HCEC 1CT (cell line): ENCODE data around the gene GNG12.
"Not testable (repeated sequence)": the region's sequence is repeated elsewhere in the genome, so short reads cannot be mapped to it uniquely, and the experiment has no call there.

Source experiments
- DNase-seq: peaks from one replicate; pipeline ENCODE4 v3.0.0-alpha.2; 2017

GNG12 gene

DNA sequence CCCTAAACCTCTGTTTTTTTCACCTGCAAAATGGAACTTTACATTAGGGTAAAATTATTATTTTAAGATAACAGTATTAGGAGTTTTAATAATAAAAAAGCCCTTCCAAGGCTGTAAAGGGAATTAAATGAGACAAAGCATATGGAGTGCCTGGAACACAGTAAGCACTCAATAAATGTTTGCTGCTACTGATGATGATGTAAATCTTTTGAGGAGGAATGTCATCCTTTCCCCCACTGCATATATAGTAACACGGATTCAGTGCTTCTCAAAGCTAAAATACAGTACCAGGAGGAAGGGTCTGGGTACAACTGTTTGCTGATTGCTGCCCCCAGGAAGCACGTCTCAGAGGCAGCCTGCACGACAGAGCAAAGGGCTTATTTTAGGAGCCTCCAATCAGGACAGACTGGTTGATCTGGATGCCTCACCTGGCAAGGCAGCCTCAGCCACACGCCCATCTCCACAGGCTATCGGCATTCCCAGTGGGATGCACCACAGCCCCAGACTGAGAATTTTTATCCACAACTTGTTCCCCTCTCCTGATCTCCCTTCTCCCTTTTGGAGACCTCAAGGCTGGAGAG is 83.9 kb downstream of the GNG12 start:
- no peak for DNase-seq

DNA sequence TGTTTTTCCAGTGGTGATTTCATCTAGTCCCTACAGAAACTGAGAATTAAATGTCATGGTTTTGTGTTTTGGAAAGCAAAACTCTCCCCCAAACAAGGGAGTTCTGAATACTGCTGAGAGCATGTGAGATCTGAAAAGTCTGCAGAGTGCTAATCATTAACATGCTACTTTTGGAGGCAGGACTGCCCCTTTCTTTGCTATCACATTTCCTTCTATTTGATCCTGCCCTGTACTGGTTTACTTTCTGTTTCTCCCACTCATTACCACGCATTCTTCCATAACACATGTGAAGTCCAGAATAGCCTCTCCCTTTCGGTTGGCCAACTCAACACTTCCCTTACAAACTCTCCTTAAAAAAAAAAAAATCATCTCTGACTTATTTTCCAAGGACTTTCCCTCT is 84.6 kb downstream of the GNG12 start:
- peak; percentile 57 for DNase-seq

DNA sequence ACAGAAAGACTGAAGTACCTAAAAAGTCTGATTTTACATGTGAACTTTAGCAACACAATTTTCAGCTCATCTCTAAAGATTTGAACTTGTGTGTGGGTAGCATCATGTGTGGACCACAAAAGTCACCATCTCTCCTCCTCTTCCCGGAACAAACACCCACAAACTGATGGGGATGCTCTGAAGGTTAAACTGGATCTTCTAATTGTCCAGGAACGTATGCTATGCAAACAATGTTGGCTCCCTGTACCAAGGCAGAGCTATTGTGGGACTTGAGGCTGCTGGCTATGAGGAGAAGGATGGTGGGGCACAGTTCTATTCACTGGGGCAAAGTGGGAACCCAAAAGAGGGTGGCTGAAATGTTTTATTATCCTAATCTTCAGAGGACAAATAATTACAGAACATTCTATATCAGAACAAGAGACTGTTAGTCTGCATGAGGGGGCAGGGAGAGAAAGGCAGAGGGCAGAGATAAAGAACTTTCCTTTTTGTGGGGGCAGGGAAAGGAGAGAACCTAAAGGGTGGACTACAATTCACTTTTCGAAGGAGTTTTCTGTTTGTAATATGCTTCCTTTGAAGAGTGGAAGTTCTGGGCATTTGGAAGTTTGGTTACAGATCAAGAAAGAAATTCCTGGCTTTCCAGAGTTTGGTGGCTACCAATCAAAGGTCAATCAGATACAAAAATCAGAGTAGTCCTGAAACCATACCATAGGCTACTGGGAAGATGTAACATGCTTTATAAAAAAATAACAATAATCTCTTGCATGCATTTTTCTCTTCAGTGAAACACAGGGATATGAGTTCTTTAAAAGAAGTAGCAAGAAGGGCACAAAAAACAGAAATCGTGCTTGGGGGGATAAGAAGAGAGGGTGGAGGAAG is 85.4 kb downstream of the GNG12 start:
- DNase-seq: peak; percentile 36

DNA sequence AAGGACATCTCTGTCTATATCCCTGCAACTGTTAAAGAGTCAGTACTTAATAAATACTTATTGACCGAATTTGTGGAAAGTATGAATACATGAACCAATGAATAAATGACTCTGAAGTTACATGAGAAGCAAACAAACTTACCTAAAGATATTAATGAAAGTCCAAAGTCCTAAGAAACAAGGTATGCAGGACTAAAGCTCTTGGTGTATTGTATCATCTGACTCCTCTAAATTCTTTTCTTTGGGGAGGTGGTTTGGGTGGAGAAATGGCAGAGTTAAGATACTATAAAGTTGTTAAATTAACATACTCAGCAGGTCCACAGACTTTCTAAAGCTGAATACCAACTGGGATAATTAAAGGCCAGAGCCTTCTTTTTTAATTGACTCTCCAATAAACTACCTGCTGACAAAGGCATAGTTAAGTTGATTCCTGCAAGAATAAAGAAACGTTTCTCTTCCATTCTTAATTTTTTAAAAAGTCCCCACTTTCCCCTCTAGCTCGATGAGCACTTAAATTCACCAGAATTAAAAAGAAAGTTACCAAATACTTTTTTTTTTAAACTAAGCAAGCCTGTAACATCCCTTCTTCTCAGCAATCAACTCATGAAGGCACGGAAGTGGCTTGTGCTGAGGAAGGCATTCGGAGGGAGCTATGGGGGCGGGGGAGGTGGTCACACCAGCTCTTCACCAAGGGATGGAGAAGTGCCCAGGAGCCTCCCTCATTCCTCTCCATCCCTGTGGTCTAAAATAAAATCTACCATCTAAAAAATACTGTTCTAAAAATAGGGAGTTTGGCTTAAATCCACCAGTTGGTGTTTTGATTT is 87.2 kb downstream of the GNG12 start:
- DNase-seq: no peak

DNA sequence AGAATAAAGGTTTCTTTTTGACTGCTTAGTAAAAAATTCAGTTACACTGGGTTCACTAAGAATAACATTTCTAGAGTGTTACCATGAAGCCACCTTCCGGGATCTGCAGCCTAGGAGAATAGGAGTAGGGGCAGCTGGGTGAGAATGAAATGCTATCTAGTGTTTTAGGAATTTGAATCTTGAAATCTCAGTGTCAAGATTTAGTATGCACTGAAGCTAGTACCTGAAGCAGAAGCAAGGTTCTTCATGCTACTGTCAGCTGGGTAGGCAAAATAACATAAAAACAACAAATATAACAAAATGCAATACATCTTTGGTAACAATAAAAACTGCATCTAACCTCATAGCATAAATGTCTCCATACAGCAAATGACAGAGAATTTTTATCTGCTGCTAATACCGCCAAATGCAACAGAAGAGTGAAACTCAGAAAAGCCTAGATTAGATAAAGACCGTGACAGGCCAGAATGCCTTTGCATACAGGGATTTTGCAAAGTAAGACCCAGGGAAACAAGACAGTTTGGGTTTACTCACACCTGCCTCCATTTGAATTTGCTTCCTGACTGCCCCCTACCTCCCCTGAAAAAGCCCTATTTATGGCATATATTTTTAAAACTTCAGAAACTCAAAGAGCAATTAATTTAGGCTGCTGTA is 90.1 kb downstream of the GNG12 start:
- no peak for DNase-seq

DNA sequence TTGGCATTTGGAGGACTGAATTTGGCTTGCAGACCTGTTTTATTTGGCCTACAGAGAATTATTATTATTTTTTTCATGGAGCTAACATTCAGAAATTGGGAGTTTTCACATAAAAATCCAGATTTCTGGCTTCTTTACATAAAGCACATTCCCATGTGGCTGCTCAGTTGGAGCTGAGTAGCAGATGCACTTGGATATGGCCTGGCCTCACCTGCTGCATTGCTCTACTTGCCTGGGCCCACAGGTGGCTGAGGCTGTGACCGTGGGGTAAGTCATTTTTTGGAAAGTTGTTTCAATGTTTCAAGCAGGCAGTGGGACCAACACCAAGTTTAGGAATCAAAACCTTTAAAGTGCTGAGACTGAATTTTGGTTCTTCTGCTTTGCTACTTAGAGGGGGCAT is 91.5 kb downstream of the GNG12 start:
- DNase-seq: no peak

DNA sequence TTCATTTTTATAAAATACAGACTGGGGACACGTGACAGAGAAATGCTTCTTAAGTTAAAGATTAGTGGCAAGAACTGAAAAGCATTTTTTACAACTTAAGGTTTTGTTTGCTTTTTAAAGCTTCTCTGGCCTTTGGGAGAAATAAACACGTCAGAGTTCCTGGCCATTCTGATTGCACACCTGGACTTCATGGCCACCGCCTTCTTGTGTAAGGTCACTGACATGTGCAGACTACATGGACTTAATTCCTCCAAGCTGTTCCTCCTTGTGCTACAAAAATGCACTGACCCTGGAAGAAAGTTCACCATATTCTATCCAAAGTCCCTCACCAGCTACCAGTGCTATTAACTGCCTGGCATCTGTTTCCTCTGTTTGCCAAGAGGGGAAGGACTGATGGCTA is 92.1 kb downstream of the GNG12 start:
- DNase-seq: no peak

DNA sequence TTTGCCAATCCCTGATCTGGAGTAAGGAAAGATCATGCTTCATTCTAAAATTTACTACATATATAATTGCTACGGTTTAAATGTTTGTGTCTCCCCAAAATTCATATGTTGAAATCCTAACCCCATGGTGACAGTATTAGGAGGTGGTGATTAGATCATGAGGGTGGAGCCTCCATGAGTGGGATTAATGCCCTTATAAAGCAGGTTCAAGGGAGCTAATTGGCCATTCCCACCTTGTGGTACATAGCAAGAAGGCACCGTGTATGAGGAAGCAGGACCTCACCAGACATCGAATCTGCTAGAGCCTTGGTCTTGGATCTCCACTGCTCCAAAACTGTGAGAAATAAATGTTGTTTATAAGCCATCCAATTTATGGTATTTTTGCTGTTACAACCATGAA is 92.7 kb downstream of the GNG12 start:
- DNase-seq: no peak

DNA sequence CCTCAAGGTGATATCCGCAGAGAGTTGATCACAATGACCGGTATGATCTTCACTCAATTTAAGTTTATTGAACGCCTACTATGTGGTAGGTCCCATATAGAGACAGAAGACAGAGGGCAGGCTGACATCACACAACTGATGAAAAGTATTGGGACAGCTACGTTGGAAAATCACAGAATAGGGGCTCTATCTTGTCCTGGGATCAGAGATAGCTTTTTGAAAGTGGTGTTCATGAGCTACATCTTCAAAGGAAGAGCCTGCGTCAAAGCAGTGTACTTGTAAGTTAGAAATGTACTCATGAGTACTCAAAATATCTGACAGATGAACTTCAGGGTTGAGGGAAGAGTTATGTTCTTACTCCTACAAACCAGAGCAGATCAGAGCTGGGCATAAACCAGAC is 93.9 kb downstream of the GNG12 start:
- DNase-seq: no peak

DNA sequence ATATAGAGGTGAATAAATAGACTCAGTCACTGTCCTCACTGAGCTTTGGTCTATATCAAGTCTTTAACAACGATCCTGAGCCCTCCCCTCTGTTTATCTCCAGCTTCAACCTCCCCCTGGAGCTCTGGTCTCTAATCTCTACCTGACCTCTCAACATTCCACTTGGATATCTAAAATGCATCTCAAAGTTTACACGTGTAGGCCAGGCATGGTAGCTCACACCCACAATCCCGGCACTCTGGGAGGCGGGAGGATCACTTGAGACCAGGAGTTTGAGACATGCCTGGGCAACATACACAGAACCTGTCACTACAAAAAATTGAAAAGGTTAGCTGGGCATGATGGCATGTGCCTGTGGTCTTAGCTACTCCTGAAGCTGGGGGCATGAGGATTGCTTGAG is 94.9 kb downstream of the GNG12 start:
- no peak for DNase-seq

DNA sequence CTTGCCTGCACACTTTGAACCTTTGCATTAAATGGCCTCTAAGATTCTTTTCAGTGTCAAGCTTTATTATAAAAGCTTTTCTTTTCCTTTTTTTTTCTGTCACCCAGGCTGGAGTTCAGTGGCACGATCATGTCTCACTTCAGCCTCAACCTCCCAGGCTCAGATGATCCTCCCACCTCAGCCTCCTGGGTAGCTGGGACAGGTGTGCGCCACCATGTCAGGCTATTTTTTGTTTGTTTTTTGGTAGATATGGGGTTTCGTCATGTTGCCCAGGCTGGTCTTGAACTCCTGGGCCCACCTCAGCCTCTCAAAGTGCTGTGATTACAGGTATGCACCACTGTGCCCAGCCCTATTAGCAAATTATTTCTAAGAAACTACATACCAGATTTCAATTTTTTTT is 95.4 kb downstream of the GNG12 start:
- DNase-seq: no peak

DNA sequence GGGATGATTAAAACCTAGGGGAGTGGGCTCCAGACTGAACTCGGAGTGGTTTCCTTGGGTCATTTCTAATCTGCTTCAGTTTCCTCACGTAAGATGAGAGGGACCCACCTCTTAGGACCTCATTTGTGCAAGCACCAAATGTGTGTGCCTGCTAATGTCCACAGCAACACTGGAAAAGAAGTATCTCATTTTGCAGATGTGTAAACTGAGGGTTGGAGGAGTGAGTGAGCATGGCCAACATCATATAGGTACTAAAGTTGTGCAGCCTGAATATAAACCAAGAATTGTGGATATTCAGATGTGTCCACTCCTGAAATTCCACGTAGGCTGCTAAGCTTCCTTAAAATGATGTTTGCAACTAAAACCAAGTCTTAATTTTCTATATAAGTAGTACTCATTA is 96.5 kb downstream of the GNG12 start:
- DNase-seq: no peak

DNA sequence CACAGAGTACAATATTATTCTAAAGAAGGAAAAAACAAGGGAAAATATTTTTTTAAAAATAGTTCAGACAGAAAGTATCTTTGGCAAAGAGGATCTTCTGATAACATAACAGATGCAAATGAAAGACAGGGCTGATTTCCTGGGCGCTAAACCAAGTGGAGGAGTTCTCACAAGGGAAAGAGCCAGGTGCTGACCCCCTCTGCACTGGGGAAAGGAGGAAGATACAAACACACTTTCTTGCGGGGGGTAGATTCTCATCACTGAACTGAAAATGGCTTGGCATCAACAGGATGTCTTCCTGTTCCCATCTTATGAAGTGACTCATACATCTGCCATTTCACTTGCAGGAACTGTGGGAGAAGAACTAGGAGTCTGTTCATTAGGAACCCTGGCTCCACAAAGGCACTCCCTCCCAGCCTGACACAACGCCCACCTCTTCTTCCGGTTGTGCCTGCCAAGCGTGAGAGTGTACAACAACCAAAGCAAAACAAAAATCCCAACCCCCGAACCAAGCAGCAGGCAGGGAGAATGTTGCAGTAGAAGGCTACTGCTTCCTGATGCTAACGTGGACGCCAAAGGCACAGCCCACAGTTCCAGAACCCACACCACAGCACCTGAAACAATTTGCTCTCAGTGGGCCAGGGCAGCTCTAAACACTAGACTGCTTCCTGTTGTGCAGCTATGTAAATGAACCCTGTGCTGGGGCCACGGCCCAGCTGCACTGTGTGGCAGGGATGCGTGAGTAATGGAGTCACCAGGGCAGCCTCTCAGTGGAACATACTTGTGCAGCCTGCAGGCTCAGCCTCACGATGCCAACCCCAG is 97.2 kb downstream of the GNG12 start:
- peak; percentile 87 for DNase-seq

DNA sequence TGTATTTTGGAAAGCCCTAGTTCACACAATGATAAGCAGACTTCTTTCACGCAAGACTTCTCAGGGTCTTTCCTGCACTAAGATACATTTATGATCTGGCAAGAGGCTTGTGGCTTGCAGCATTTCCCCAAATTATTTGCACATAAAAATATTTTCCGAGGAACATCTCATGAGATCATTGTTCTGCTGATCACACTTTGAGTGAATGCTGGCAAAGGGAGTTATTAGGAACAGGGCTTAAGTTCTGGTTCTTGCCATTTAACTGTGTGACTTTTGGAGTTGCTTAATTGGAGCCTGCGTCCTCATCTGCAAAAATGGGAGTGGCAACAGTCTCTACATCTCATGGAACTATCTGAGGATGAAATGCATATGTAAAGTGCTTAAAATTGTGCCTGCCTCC is 98.1 kb downstream of the GNG12 start:
- DNase-seq: no peak

DNA sequence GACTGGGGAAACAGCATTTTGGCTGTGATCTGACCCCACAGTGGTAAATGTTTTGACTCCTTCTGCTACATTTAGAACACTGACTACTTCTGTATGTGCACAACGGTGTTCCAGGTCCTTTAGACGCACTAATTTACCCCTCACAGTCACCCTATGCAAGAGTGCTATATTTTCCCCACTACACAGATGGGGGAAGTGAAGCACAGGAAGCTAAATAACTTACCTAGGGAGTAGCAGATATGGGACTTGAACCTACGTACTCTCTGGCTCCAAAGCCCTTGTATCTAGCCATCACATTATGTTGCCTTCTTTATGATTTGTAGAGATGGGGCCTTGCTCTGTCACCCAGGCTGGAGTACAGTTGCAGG is 99.0 kb downstream of the GNG12 start:
- DNase-seq: no peak

DNA sequence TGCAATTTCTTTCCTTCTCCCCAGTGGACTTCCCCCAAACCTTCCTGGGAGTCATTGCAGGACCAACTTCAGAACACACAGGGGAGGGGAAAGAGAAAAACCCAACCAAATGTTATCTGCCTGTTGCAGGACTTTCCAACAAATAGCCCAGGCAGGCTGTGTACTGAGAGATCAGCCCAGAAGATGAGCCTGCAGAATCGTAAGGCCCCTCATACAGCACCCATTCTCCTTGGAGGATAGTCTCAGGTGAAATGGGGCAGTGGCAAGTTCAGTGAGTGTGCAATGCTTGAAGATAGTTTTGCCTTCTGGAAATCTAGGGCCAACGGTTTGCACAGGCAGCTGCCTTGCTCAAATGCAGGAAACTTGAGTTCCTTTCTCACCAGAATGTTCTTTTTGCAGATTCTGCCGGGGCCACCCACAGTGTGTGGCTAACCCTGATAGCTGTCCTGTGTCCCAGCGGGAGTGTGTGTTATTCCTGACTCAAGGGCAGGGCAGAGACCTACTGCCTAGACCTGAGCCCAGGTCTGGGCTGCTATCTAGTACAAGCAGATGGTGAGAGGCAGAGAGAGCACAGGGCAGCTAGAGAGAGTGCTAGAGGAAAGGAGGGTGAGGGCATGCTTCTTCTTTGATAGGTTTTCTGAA is 99.5 kb downstream of the GNG12 start:
- no peak for DNase-seq

DNA sequence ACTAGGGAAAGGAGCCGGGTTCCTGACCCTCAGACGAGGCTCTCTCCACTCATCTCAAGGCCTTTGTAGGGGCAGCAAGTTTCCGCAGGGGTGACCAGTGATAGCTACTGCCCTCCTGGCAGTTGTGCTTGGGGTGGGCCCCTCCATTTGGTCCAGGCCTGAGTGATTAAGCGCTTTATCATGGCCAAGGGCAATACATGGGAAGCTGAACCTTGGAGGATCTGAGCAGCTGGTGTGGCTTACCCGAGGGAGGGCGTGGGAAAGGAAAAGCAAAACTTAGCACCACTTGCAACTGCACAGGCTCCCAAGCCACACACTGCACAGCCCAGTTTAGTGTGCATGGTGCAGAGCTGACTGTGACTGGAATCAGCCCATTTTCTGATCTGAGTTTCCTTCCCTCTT is 100.5 kb downstream of the GNG12 start:
- peak; percentile 49 for DNase-seq

DNA sequence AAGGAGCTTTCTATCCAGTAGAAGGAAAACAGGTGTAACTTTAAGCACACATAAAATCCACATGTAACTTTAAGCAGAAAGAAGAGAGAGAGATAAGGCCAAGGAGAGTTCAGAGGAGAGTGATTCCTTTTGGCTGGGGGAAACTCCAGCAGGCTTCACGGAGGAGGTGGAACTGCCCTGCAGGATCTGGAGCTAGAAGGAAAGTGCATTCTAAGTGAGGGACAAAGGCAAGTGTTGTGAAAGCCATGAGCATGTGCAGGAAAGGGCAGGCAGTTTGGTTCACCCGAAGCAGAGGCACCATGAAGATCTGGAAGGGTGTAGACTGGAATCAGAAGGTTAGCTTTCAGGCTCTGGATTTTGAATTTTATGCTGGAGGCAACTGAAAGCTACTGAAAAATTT is 101.9 kb downstream of the GNG12 start:
- DNase-seq: no peak

DNA sequence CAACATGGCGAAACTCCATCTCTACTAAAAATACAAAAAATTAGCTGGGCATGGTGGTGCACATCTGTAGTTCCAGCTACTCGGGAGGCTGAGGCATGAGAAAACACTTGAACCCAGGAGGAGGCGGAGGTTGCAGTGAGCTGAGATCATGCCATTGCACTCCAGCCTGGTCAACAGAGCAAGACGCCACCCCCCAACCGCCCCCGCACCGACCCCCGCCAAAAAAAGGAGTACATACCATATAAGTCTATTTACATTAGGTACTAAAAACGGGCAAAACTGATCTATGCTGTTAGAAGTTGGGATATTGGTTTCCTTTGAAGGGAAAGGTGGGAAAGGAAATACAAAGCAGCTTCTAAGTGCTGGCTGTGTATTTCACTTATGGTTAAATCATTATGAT is 103.0 kb downstream of the GNG12 start:
- DNase-seq: not testable (repeated sequence)

DNA sequence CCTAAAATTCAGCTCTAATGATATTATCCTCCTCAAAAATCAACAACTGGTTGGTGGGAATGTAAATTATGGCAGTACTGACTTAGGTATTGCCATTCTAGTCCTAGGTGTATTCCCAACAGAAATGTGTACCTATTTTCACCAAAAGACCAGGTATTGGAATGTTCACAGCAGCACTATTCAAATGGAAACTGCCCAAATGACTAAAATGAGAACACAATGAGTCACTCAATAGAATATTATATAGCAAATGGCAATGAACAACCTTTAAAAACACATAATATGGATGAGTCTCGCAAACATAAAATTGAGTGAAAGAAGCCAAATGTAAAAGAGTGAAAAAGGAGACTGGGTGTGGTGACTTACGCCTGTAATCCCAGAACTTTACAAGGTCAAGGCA is 103.4 kb downstream of the GNG12 start:
- no peak for DNase-seq

DNA sequence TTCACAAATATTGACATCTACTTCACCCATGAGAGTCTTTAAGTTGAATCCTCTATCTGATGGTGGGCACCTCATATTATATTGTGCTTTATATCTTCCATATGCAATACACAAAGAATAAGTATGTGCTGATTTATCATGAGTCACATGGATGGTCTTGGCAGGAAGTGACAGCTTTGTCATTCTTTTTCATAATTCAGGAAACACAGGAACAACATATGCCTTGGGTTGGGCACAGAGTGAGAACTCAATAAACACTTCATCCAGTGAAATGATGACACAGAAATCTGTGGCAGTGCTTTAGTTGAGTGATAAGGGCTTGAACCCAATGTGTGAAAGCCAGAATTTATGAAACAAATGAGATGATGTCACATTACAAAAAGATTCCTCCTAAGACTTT is 107.0 kb downstream of the GNG12 start:
- DNase-seq: peak; percentile 85
